HL-60/S4 treated with retinoic acid at 250 ng/mL for 4 days and 3 days (cell line): Measurements from ENCODE around the gene NUS1.
"Not testable (repeated sequence)": the region's sequence is repeated elsewhere in the genome, so short reads cannot be mapped to it uniquely, and the experiment has no call there.

Experiments used
- in situ Hi-C: fragments of 300-500 bp; cut with MboI; formaldehyde crosslinking; loops from 2 replicates; pipeline ENCODE4 v1.7.0; 2022; ENCODE audit warnings: low sequenced_read_pairs

NUS1 gene

GRCh38 chr6:117674991-117675657 lies at the start of gene NUS1:
Gene NUS1, plus strand, starts transcription at chr6:117675469. Its CDS starts 202 bp downstream, at chr6:117675671.
- in situ Hi-C loops, result no loop called here

GRCh38 chr6:117627533-117627932 lies 47.7 kb upstream of the NUS1 start:
- in situ Hi-C loops, result no loop called here

- in situ Hi-C loops, result no loop called here
These were observed 46.1 kb upstream of the NUS1 start for GRCh38 chr6:117629119-117629660.

GRCh38 chr6:117637770-117638169 lies 37.5 kb upstream of the NUS1 start:
- in situ Hi-C loops, result no loop called here

GRCh38 chr6:117642976-117643375 lies 32.3 kb upstream of the NUS1 start:
- in situ Hi-C loops, result no loop called here

- in situ Hi-C loops, result not testable (repeated sequence)
These were observed 23.3 kb upstream of the NUS1 start for GRCh38 chr6:117651984-117652383.

- in situ Hi-C loops, result no loop called here
These were observed 21.3 kb upstream of the NUS1 start for GRCh38 chr6:117653949-117654348.

GRCh38 chr6:117655380-117655779 lies 19.9 kb upstream of the NUS1 start:
- in situ Hi-C loops, result no loop called here

GRCh38 chr6:117666881-117667280 lies 8.4 kb upstream of the NUS1 start:
- in situ Hi-C loops, result no loop called here

GRCh38 chr6:117668736-117669135 lies 6.5 kb upstream of the NUS1 start:
- in situ Hi-C loops, result no loop called here

- in situ Hi-C loops, result no loop called here
These were observed 766 bp upstream of the NUS1 start for GRCh38 chr6:117674503-117674902.

GRCh38 chr6:117675658-117676301 lies 511 bp downstream of the NUS1 start:
- in situ Hi-C loops, result not testable (repeated sequence)

GRCh38 chr6:117676577-117677218 lies 1.4 kb downstream of the NUS1 start:
- in situ Hi-C loops, result no loop called here

GRCh38 chr6:117677553-117678141 lies 2.4 kb downstream of the NUS1 start:
- in situ Hi-C loops, result no loop called here

GRCh38 chr6:117681162-117681741 lies 6.0 kb downstream of the NUS1 start:
- in situ Hi-C loops, result no loop called here

- in situ Hi-C loops, result no loop called here
These were observed 9.5 kb downstream of the NUS1 start for GRCh38 chr6:117684749-117685148.

- in situ Hi-C loops, result no loop called here
These were observed 10.1 kb downstream of the NUS1 start for GRCh38 chr6:117685359-117685758.

GRCh38 chr6:117687021-117687648 lies 11.9 kb downstream of the NUS1 start:
- in situ Hi-C loops, result no loop called here

- in situ Hi-C loops, result not testable (repeated sequence)
These were observed 14.3 kb downstream of the NUS1 start for GRCh38 chr6:117689584-117689983.

GRCh38 chr6:117706504-117706903 lies 31.2 kb downstream of the NUS1 start:
- in situ Hi-C loops, result no loop called here
